HFFc6 (cell line): Measurements from ENCODE around the gene LIPI. TPM values are rescaled to one million over a fixed set of nuclear protein-coding genes. Genes with fewer than 3 reads are reported as not detected.

Source experiments
- DNase-seq: peaks from one replicate; pipeline ENCODE4 v3.0.0-alpha.2; 2018
- H3K27ac Mint-ChIP-seq: 2 replicates; pipeline ENCODE4 v1.8.0; 2020; ENCODE audit warnings: mild to moderate bottlenecking, mixed read lengths
- H3K27me3 Mint-ChIP-seq: 2 replicates; pipeline ENCODE4 v1.8.0; 2021; ENCODE audit warnings: mild to moderate bottlenecking, moderate library complexity, mixed read lengths; ENCODE audit not compliant: insufficient read depth
- H3K36me3 Mint-ChIP-seq: 2 replicates; pipeline ENCODE4 v1.8.0; 2021; ENCODE audit warnings: low read depth, mixed read lengths
- H3K4me1 Mint-ChIP-seq: 2 replicates; pipeline ENCODE4 v1.8.0; 2020; ENCODE audit warnings: low read depth, mixed read lengths
- H3K4me3 Mint-ChIP-seq: 2 replicates; pipeline ENCODE4 v1.8.0; 2020; ENCODE audit warnings: mild to moderate bottlenecking, moderate library complexity, mixed read lengths
- H3K9me3 Mint-ChIP-seq: 2 replicates; pipeline ENCODE4 v1.8.0; 2020; ENCODE audit warnings: mild to moderate bottlenecking, mixed read lengths
- total RNA-seq, 6 experiments: library from RNA; stranded (reverse); fragmentation: NEBNext Ultra II Directional; extraction: Animal tissue kit (Norgen Biotek cat#: 25700); gene quantifications; 2 replicates in 1 of 6; 3 replicates in 5 of 6; pipeline ENCODE4 v1.2.3, GENCODE V29; 2021
- TF ChIP-seq, protein P1 (sequence below): fragments of 200-600 bp; sonication (generic); IDR thresholded peaks from 2 replicates; pipeline ENCODE4 v1.5.0; 2021; ENCODE audit warnings: antibody characterized with exemption, mild to moderate bottlenecking

LIPI gene
- total RNA-seq, 6 experiments from 2014 or later, result not detected

DNA sequence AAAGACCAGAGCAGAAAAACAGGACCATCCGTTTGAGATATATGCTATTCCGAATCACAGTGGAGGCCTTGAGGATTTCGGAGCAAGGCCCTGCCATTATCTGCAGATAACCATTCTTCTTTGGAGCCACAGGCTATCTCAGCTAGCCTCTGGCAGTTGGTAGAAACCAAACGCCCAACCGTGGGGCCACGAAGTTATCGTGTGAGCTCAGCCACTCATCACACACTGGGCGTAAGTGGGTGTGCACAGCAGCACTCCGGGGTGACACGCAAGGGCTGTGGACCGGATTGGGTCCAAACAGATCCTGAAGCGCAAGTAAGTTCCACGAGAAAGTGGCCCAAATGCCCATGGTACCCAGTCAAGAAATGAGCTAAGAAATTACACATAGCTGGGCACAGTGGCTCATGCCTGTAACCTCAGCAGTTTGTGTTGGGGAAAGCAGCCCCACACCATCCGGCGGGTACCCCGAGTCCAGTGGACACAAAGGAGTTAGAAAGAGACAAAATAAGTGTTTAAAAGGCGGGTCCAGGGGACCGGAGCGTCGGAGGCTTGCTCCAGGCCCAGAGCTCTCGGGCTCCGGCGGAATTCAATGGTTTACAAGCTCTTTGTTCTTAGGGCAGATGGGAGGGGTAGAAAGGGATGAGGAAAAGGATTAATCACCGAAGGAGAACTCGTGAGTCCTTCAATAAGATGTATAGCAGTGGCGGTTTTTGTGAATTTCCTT, 130.6 kb downstream of the LIPI start:
- TF ChIP-seq, protein P1, sequence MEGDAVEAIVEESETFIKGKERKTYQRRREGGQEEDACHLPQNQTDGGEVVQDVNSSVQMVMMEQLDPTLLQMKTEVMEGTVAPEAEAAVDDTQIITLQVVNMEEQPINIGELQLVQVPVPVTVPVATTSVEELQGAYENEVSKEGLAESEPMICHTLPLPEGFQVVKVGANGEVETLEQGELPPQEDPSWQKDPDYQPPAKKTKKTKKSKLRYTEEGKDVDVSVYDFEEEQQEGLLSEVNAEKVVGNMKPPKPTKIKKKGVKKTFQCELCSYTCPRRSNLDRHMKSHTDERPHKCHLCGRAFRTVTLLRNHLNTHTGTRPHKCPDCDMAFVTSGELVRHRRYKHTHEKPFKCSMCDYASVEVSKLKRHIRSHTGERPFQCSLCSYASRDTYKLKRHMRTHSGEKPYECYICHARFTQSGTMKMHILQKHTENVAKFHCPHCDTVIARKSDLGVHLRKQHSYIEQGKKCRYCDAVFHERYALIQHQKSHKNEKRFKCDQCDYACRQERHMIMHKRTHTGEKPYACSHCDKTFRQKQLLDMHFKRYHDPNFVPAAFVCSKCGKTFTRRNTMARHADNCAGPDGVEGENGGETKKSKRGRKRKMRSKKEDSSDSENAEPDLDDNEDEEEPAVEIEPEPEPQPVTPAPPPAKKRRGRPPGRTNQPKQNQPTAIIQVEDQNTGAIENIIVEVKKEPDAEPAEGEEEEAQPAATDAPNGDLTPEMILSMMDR, result no peak
- peaks cover 49% of the 10 kb centered on the region for H3K9me3 Mint-ChIP-seq
- H3K4me1 Mint-ChIP-seq, result no peaks in the 10 kb centered on the region
- H3K27ac Mint-ChIP-seq, result no peak overlapping the region
- peaks cover 2% of the 10 kb centered on the region for H3K27me3 Mint-ChIP-seq
- peaks cover 30% of the 10 kb centered on the region for H3K36me3 Mint-ChIP-seq
- DNase-seq, result no peak
- no peak overlapping the region for H3K4me3 Mint-ChIP-seq

DNA sequence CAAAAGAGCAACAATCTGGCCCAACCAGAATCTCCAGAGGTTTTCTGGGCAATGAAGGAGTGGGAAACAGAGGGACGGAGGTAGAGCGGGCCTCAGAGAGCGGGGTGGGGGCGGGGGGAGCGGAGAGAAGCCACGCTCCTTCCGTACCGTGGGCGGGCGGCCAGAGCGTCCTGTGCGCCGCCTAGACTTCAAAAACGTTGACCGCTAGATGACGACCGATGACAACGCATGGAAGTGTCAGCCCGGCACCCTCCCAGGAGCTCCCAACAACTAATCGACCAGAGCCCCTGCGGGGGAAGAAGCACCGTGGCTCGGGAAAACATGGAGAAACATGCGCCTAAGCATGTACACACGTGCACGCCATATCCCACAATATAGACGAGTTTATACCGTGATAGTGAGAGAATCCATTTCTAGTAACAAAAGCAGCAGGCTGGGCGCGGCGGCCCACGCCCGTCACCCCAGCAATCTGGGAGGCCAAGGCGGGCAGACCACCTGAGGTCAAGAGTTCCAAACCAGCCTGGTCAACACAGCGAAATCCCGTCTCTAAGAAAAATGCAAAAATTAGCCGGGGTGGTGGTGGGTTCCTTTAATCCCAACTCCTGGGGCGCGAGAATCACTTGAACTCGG, 131.9 kb downstream of the LIPI start:
- H3K4me1 Mint-ChIP-seq, result no peaks in the 10 kb centered on the region
- TF ChIP-seq, protein P1, result no peak
- peaks cover 5% of the 10 kb centered on the region for H3K27me3 Mint-ChIP-seq
- H3K36me3 Mint-ChIP-seq, result peaks cover 34% of the 10 kb centered on the region
- H3K9me3 Mint-ChIP-seq, result peaks cover 58% of the 10 kb centered on the region
- H3K4me3 Mint-ChIP-seq, result no peak overlapping the region
- DNase-seq, result no peak
- H3K27ac Mint-ChIP-seq, result no peak overlapping the region

DNA sequence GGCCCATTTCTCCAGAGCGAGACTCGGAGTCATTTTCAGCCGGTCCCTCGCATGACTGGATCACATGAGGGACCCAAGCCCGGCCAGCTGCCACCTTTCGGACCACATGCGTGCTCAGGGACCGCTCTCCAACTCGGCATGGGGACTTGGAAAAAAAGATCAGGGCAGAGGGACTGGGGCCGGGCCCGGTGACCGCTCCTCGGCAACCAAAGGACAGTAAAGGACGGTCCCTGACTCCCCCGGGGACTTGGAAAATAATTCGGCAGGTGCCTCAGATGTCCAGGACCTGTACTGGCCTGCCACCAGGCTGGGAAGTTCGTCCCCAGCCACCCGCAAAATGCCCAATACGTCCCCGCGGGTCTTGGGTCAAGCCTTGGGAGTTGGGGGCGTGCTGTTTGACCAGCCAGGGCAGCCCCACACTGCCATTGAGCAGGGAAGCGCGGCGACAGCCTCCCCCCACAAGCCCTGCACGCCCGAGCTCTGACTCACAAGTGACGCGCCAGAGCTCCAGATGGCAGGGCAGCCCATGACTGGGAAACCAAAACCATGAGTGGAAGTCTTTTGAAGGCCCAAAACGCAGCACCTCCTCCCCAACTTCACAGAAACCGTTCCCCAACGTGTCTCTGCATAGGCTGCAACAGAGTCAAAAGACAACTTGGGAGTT, 134.5 kb downstream of the LIPI start:
- peaks cover 52% of the 10 kb centered on the region for H3K9me3 Mint-ChIP-seq
- DNase-seq, result no peak
- H3K27ac Mint-ChIP-seq, result no peak overlapping the region
- peaks cover 5% of the 10 kb centered on the region for H3K27me3 Mint-ChIP-seq
- TF ChIP-seq, protein P1, result no peak
- H3K4me3 Mint-ChIP-seq, result no peak overlapping the region
- H3K36me3 Mint-ChIP-seq, result peaks cover 28% of the 10 kb centered on the region; the same call in 1 of the 2 replicates
- no peaks in the 10 kb centered on the region for H3K4me1 Mint-ChIP-seq

DNA sequence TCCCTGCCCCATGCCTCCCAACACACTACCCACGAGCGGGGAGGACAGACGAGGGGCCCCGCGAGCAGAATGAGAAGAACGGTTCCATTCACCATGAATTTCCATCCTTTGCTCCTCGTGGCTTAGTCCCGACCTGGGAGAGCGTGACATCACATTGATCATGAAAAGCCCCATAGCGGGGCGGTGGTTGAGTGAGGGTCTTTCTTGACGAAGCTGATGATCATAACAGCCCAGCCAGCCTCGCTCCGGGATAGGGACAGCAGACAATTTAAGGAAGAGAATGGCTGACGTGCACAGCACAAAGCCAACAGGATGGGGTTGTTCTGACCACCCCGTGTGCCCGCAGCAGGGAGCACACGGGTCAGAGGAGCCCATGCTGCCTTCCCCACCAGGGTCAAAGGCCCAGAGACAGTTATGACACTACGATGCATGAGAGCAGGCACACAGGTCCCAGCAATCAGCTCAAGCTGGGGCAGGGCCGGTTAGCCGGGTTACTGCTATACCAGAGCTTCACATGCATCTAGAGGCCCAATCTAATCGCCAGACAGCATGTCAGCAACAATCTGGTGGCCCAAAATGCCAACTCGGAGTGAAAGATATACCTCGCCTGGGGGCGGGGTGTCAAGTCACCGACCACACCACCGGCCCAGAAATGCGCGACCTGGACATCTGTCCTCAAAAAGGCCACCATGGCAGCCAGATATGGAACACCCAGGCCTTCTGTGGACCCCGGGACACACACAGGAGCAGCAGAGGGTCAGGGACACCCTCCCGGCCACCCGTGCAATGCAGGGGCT, 135.2 kb downstream of the LIPI start:
- no peak for DNase-seq
- Mint-ChIP-seq H3K27me3 (peaks cover 5% of the 10 kb centered on the region), H3K27ac (no peak overlapping the region), H3K4me3 (no peak overlapping the region), H3K9me3 (peaks cover 52% of the 10 kb centered on the region), H3K36me3 (peaks cover 28% of the 10 kb centered on the region; the same call in 1 of the 2 replicates), H3K4me1 (no peaks in the 10 kb centered on the region)
- TF ChIP-seq, protein P1, result no peak

DNA sequence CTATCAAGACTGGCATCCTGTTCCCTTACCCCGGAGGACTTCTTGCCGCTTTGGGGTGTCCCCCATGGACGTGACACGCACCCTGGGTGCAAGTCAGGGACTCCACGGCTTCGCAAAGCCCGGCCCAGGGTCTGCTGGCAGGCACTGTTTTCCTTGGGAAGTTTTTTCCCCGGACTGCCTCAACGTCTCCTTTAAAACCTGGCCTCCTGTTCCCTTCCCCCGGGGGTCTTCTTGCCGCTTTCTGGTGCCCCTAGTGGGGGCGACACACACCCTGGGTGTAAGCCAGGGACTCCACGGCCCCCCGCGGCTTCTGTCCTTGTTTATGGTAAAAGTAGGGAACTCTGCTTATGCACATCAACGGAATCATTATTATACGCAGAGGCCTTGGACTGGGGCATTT, 136.6 kb downstream of the LIPI start:
- TF ChIP-seq, protein P1, result no peak
- peaks cover 32% of the 10 kb centered on the region; the same call in 1 of the 2 replicates for H3K36me3 Mint-ChIP-seq
- DNase-seq, result no peak
- peaks cover 44% of the 10 kb centered on the region for H3K9me3 Mint-ChIP-seq
- H3K4me3 Mint-ChIP-seq, result no peak overlapping the region
- H3K27ac Mint-ChIP-seq, result no peak overlapping the region
- peaks cover 5% of the 10 kb centered on the region for H3K27me3 Mint-ChIP-seq
- no peaks in the 10 kb centered on the region for H3K4me1 Mint-ChIP-seq
